AG04450 (cell line): ENCODE results near the gene ACOXL. TPM values are rescaled to one million over a fixed set of nuclear protein-coding genes. Genes with fewer than 3 reads are reported as not detected.

ENCODE experiments used
- CTCF ChIA-PET: fragments of 300-600, 350-600 bp; formaldehyde crosslinking; extraction: SDS; loops from one replicate; lab custom pipeline; 2022; ENCODE audit warnings: antibody characterized with exemption, inconsistent platforms; lab: Charles Lee
- POLR2A ChIA-PET: fragments of 350-600 bp; formaldehyde crosslinking; extraction: SDS; loops from one replicate; lab custom pipeline; 2021; ENCODE audit warnings: antibody characterized with exemption, inconsistent platforms; lab: Yijun Ruan, JAX
- DNase-seq: peaks from one replicate; pipeline ENCODE4 v3.0.0-alpha.2; 2011; ENCODE audit warnings: low read depth, low spot score
- H3K27ac ChIP-seq: one replicate; pipeline ENCODE4 v1.5.1; 2012; ENCODE audit warnings: low read depth, low read length, control low read depth
- H3K27me3 ChIP-seq: one replicate; pipeline ENCODE4 v1.6.0; 2012; ENCODE audit warnings: low read length; ENCODE audit not compliant: control insufficient read depth, insufficient read depth
- H3K4me3 ChIP-seq: 2 replicates; pipeline ENCODE4 v1.5.1; 2011; ENCODE audit warnings: mild to moderate bottlenecking, low read depth, low read length, control low read depth
- H3K9me3 ChIP-seq: 2 replicates; pipeline ENCODE4 v1.5.1; 2012; ENCODE audit warnings: low read length; ENCODE audit not compliant: control insufficient read depth, insufficient read depth
- CTCF ChIP-seq: IDR thresholded peaks from 2 replicates; pipeline ENCODE4 v1.5.1; 2011; ENCODE audit warnings: low read depth, low read length, control low read depth, inconsistent platforms
- polyA plus RNA-seq: library from polyadenylated mRNA; depleted of rRNA; stranded (reverse); fragments of >200 nt; gene quantifications from 2 replicates; pipeline ENCODE4 v1.2.3, GENCODE V29; 2011

Gene ACOXL
- polyA plus RNA-seq, 1 experiment, result not detected

GRCh38 chr2:110836671-110837070 is 104.3 kb downstream of the ACOXL start:
- H3K27me3 ChIP-seq, result peaks cover 28% of the 10 kb centered on the region

GRCh38 chr2:110837446-110838409 is 105.4 kb downstream of the ACOXL start:
- H3K27me3 ChIP-seq, result peaks cover 32% of the 10 kb centered on the region
- H3K9me3 ChIP-seq, result no peaks in the 10 kb centered on the region
- no peak overlapping the region for H3K4me3 ChIP-seq
- no peak for TF ChIP-seq CTCF
- DNase-seq, result no peak
- H3K27ac ChIP-seq, result no peak overlapping the region
- ChIA-PET POLR2A (no interaction called here), CTCF (no interaction called here)

More at GRCh38 chr2:110836671-110837070, 104.3 kb downstream of the ACOXL start:
- ChIA-PET CTCF (no interaction called here), POLR2A (no interaction called here)
- H3K9me3 ChIP-seq, result no peaks in the 10 kb centered on the region
- no peak overlapping the region for H3K4me3 ChIP-seq
- DNase-seq, result no peak
- H3K27ac ChIP-seq, result no peak overlapping the region
- TF ChIP-seq CTCF, result no peak

- TF ChIP-seq CTCF, result no peak
- CTCF ChIA-PET, result no interaction called here
- peaks cover 28% of the 10 kb centered on the region for H3K27me3 ChIP-seq
Measured at GRCh38 chr2:110838657-110839384, 106.4 kb downstream of the ACOXL start.

GRCh38 chr2:110840508-110840907 is 108.1 kb downstream of the ACOXL start:
- CTCF ChIA-PET, result interaction anchor here (1.6 to 2.1 kb wide), 2 partner anchors 13 to 29 kb away, joined by 4 to 11 read pairs; no protein-coding TSS in a partner anchor

More at GRCh38 chr2:110838657-110839384, 106.4 kb downstream of the ACOXL start:
- Histone ChIP-seq H3K9me3 (no peaks in the 10 kb centered on the region), H3K4me3 (no peak overlapping the region), H3K27ac (no peak overlapping the region)
- POLR2A ChIA-PET, result no interaction called here
- no peak for DNase-seq

More at GRCh38 chr2:110840508-110840907, 108.1 kb downstream of the ACOXL start:
- Histone ChIP-seq H3K27me3 (peaks cover 20% of the 10 kb centered on the region), H3K4me3 (no peak overlapping the region), H3K27ac (no peak overlapping the region), H3K9me3 (no peaks in the 10 kb centered on the region)
- no peak for DNase-seq
- POLR2A ChIA-PET, result no interaction called here
- TF ChIP-seq CTCF, result no peak
